K562 (cell line): Measurements from ENCODE around the gene NPAS3. TPM values are rescaled to one million over a fixed set of nuclear protein-coding genes. Genes with fewer than 3 reads are reported as not detected.

Experiments used
- ATAC-seq: fragments of 200-7000 bp; cut with Tn5 transposase; 3 replicates; pipeline ENCODE4 v1.9.1; 2020; ENCODE audit warnings: moderate library complexity
- BruUV-seq: library from RNA; stranded (reverse); fragments of 400-500 nt; replicated peaks from 2 replicates; lab custom pipeline; 2021; lab: Mats Ljungman, UMichigan
- CTCF ChIA-PET: fragments of 300-600 bp; formaldehyde crosslinking; extraction: SDS; loops from one replicate; lab custom pipeline; 2021; ENCODE audit warnings: low intra/inter-chr PET ratio; lab: Yijun Ruan, JAX
- POLR2A ChIA-PET: fragments of 300-600, 350-650 bp; sonication (Branson Sonifier 250); formaldehyde crosslinking; extraction: SDS; loops from one replicate; lab custom pipeline; 2021; ENCODE audit warnings: antibody characterized with exemption, inconsistent platforms; lab: Yijun Ruan, JAX
- DNase-seq, 4 experiments: peaks; one replicate each; pipeline versions ENCODE4 v3.0.0 to v3.0.0-alpha.2; 2011 to 2018; ENCODE audit warnings: low spot score in 3 of 4, mixed read lengths in 3 of 4; ENCODE audit errors: extremely low read depth in 1 of 4
- FAIRE-seq: peaks from 2 replicates; lab custom pipeline; 2011; peaks lifted over from hg19 to GRCh38; lab: Jason Lieb, UNC
- H2AFZ ChIP-seq: 2 replicates; pipeline ENCODE4 v1.6.0; 2011; ENCODE audit warnings: low read depth, low read length, control low read depth, inconsistent platforms
- H3K27ac ChIP-seq: fragments of 200-600 bp; 3 replicates; pipeline ENCODE4 v1.8.0; 2011; ENCODE audit warnings: low read depth, mild to moderate bottlenecking, control low read depth, inconsistent platforms, low read length, moderate library complexity, mixed read lengths; ENCODE audit errors: extremely low read depth
- H3K27me3 ChIP-seq, 2 experiments: fragments of 300-600 bp in 1 of 2; 2 replicates in 1 of 2; 3 replicates in 1 of 2; pipeline versions ENCODE4 v1.6.0 to v1.8.0; 2011; ENCODE audit warnings: inconsistent platforms in 2 of 2, low read length in 2 of 2, mild to moderate bottlenecking in 1 of 2, mixed read lengths in 1 of 2, moderate library complexity in 1 of 2; ENCODE audit not compliant: control insufficient read depth in 2 of 2, insufficient read depth in 2 of 2
- H3K36me3 ChIP-seq: fragments of 300-600 bp; 3 replicates; pipeline ENCODE4 v1.8.0; 2011; ENCODE audit warnings: mild to moderate bottlenecking, low read length, inconsistent platforms; ENCODE audit not compliant: control insufficient read depth, insufficient read depth
- H3K4me1 ChIP-seq, 2 experiments: fragments of 200-600 bp in 1 of 2; replicated peaks in 1 of 2; 2 replicates in 1 of 2; 3 replicates in 1 of 2; pipeline versions ENCODE4 v1.5.1 to v1.8.0; 2011; ENCODE audit warnings: inconsistent platforms in 2 of 2, low read length in 2 of 2, mild to moderate bottlenecking in 1 of 2, mixed read lengths in 1 of 2, moderate library complexity in 1 of 2; ENCODE audit not compliant: control insufficient read depth in 2 of 2, insufficient read depth in 2 of 2
- H3K4me2 ChIP-seq: 2 replicates; pipeline ENCODE4 v1.6.1; 2011; ENCODE audit warnings: low read length, control low read depth, inconsistent platforms, mixed read lengths; ENCODE audit not compliant: insufficient read depth
- H3K4me3 ChIP-seq: fragments of 200-600 bp; sonication (generic), shearing (Covaris generic); 2 replicates; pipeline ENCODE4 v1.5.1; 2016; ENCODE audit warnings: control low read depth, inconsistent platforms
- H3K79me2 ChIP-seq: fragments of 200-600 bp; 3 replicates; pipeline ENCODE4 v1.8.0; 2011; ENCODE audit warnings: low read length, inconsistent platforms; ENCODE audit not compliant: control insufficient read depth, insufficient read depth
- H3K9ac ChIP-seq, 2 experiments: 2 replicates each; pipeline versions ENCODE4 v1.6.0 to v1.6.1; 2011; ENCODE audit warnings: low read depth in 2 of 2, low read length in 2 of 2, control low read depth in 1 of 2, inconsistent platforms in 1 of 2, mild to moderate bottlenecking in 1 of 2, mixed read lengths in 1 of 2; ENCODE audit not compliant: insufficient read depth in 1 of 2
- H3K9me1 ChIP-seq: one replicate; pipeline ENCODE4 v1.6.0; 2011; ENCODE audit warnings: inconsistent platforms, mild to moderate bottlenecking, low read length, moderate library complexity; ENCODE audit not compliant: control insufficient read depth, insufficient read depth
- H3K9me3 ChIP-seq: replicated peaks from 2 replicates; pipeline ENCODE4 v1.5.1; 2011; ENCODE audit warnings: low read depth, low read length, inconsistent platforms; ENCODE audit not compliant: control insufficient read depth, insufficient read depth
- H4K20me1 ChIP-seq: replicated peaks from 2 replicates; pipeline ENCODE4 v1.6.1; 2011; ENCODE audit warnings: low read length, inconsistent platforms, mixed read lengths; ENCODE audit not compliant: control insufficient read depth, insufficient read depth
- EHMT2 ChIP-seq: fragments of 450-650 bp; IDR thresholded peaks from 2 replicates; pipeline ENCODE4 v1.6.1; 2018; ENCODE audit warnings: antibody characterized with exemption
- HDGF ChIP-seq: fragments of 450-650 bp; IDR thresholded peaks from 2 replicates; pipeline ENCODE4 v1.6.1; 2016
- JUN ChIP-seq, 2 experiments: sonication (generic) in 1 of 2; formaldehyde crosslinking in 1 of 2; IDR thresholded peaks; 2 replicates each; pipeline versions ENCODE4 v1.6.1 to v1.8.0; 2012 to 2022; ENCODE audit warnings: borderline replicate concordance in 2 of 2, mild to moderate bottlenecking in 2 of 2, improper control_type of control experiment in 1 of 2, low read depth in 1 of 2, low read length in 1 of 2, missing genetic modification reagents in 1 of 2
- MXI1 ChIP-seq: IDR thresholded peaks from 2 replicates; pipeline ENCODE4 v1.6.1; 2011; ENCODE audit warnings: low read depth, mild to moderate bottlenecking, improper control_type of control experiment, low read length
- POLR2AphosphoS5 ChIP-seq: IDR thresholded peaks from 2 replicates; pipeline ENCODE4 v1.6.1; 2011; ENCODE audit warnings: mild to moderate bottlenecking, low read depth, low read length, moderate library complexity; ENCODE audit not compliant: control insufficient read depth, insufficient read depth
- TEAD2 ChIP-seq: fragments of 450-650 bp; IDR thresholded peaks from 2 replicates; pipeline ENCODE4 v1.6.1; 2016; ENCODE audit warnings: missing genetic modification characterization, control low read depth, missing compliant biosample characterization
- THAP7 ChIP-seq: fragments of 250-450 bp; sonication (Bioruptor Pico); IDR thresholded peaks from 2 replicates; pipeline ENCODE4 v1.5.0; 2021
- THRAP3 ChIP-seq: fragments of 450-650 bp; IDR thresholded peaks from 2 replicates; pipeline ENCODE4 v1.6.1; 2016; ENCODE audit warnings: mild to moderate bottlenecking, inconsistent platforms, borderline replicate concordance
- ZNF134 ChIP-seq: fragments of 250-450 bp; sonication (Bioruptor Pico); conservative IDR thresholded peaks from 2 replicates; pipeline ENCODE4 v1.4.0; 2020
- ZNF449 ChIP-seq: fragments of 250-450 bp; sonication (Bioruptor Pico); IDR thresholded peaks from 2 replicates; pipeline ENCODE4 v1.8.0; 2022; ENCODE audit warnings: moderate library complexity, mild to moderate bottlenecking, inconsistent platforms
- ZZZ3 ChIP-seq: fragments of 450-650 bp; IDR thresholded peaks from 2 replicates; pipeline ENCODE4 v1.6.1; 2016; ENCODE audit warnings: antibody characterized with exemption, mild to moderate bottlenecking, moderate library complexity
- WGBS: fragments of 100-300 bp; shearing (Covaris generic); methylation state at CpG from one replicate; pipeline ENCODE4 v1.1.6; 2016; ENCODE audit warnings: low coverage, mixed read lengths; ENCODE audit not compliant: insufficient coverage; ENCODE audit errors: missing lambda C conversion rate; 5-methylcytosine and 5-hydroxymethylcytosine counted together
- in situ Hi-C: fragments of 300-500 bp; cut with MboI; formaldehyde crosslinking; loops from 4 replicates; pipeline ENCODE4 v1.15.0; 2018; ENCODE audit warnings: inconsistent platforms, mixed read lengths
- intact Hi-C: fragments of 100-400 bp; cut with micrococcal nuclease; formaldehyde crosslinking; loops from 2 replicates; pipeline ENCODE4 v1.14.2; 2022
- polyA plus RNA-seq, 8 experiments: library from polyadenylated mRNA; depleted of rRNA in 4 of 8; stranded (reverse) in 5 of 8; unstranded in 3 of 8; fragments of >200 nt; fragmentation: Nextera tagmentation in 2 of 8; fragmentation: Illumina TruSeq in 1 of 8; extraction: Ambion mirVana in 2 of 8; extraction: Trizol in 1 of 8; gene quantifications; 2 replicates each; pipeline versions ENCODE4 v1.2.1 to v1.2.3, GENCODE V29; 2011 to 2014; ENCODE audit warnings: inconsistent platforms in 1 of 8, missing spikeins in 1 of 8
- total RNA-seq, 7 experiments: library from RNA; depleted of rRNA in 6 of 7; stranded (reverse); fragments of >200 nt in 6 of 7; fragmentation: Illumina TruSeq in 2 of 7; extraction: Trizol in 2 of 7; gene quantifications; 2 replicates each; pipeline versions ENCODE4 v1.2.1 to v1.2.3, GENCODE V29; 2011 to 2021; ENCODE audit warnings: low replicate concordance in 1 of 7

NPAS3 gene
- total and polyA plus RNA-seq, 9 of the 15 experiments (the other 6 are each of a cell fraction or from before 2014, with no cell fraction given), result 0.04 TPM; not detected in 8

- Histone ChIP-seq H3K4me3 (no peak overlapping the region), H3K36me3 (no peaks in the 10 kb centered on the region), H3K27ac (no peak overlapping the region), H4K20me1 (no peaks in the 10 kb centered on the region), H2AFZ (no peak overlapping the region), H3K9me1 (no peaks in the 10 kb centered on the region), H3K79me2 (no peaks in the 10 kb centered on the region), H3K9me3 (no peaks in the 10 kb centered on the region), H3K4me1 (no peaks in the 10 kb centered on the region), H3K4me2 (no peak overlapping the region), H3K27me3 (no peaks in the 10 kb centered on the region), H3K9ac (no peak overlapping the region)
- TF ChIP-seq POLR2AphosphoS5, result no peak
- TF ChIP-seq TEAD2 (tag), result no peak
- TF ChIP-seq HDGF, result no peak
- no peak for TF ChIP-seq EHMT2
- no peak for TF ChIP-seq MXI1
- no peak for TF ChIP-seq THAP7 (CRISPR knock-in tag)
- no peak for TF ChIP-seq ZZZ3
- no peak for TF ChIP-seq THRAP3
- no peak for TF ChIP-seq ZNF134 (CRISPR knock-in tag)
- TF ChIP-seq ZNF449 (CRISPR knock-in tag), result no peak
- TF ChIP-seq JUN (IDR thresholded peaks at IDR 0.05; ENCODE audit: borderline replicate concordance, low read depth, low read length), result no peak
- TF ChIP-seq JUN (CRISPR knock-in tag; IDR thresholded peaks at IDR 0.05; ENCODE audit: borderline replicate concordance), result no peak
- 0% methylated on average over 4 of the region's 4 CpGs for WGBS
- CTCF ChIA-PET, result no interaction called here
- ATAC-seq (no peak), DNase-seq (no peak), FAIRE-seq (no peak)
- intact Hi-C loops (no loop called here), in situ Hi-C loops (no loop called here)
- POLR2A ChIA-PET, result interaction anchor here (0.5 kb wide), 1 partner anchor 18 kb away, joined by 3 read pairs; no protein-coding TSS in a partner anchor
- BruUV-seq, result no TSS peak
Measured at GRCh38 chr14:33754261-33754660, 815.6 kb downstream of the NPAS3 start.
